Measurements from ENCODE around the gene CAMSAP1.
"Not testable (repeated sequence)": the region's sequence is repeated elsewhere in the genome, so short reads cannot be mapped to it uniquely, and the experiment has no call there.

Gene CAMSAP1

DNA sequence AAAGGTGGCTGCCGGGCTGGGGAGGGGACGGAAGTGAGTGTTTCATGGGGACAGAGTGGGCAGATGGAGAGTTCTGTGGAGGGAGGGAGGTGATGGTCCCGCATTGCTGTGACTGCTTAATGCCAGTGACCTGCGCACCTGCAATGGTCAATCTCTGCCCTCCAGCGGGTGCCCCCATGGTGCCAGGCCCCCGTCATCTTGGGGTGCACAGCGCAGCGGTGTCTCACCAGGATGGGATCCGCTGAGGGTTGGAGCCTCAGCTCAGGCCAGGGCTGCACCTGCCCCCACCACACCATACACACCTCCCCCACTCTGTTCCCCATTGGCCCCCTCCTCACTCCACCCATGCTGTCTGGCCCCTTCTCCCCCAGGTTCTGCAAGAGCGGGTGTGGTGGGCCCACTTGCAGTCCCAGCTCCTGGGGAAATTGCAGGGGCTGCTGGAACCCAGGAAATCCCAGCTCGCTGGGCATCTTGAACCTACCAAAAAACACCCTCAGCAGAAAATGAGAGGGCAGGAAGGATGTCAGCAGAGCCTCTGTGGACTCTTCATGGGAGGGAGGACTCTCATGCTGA is 12.1 kb upstream of the CAMSAP1 start:
- H3K9me3 ChIP-seq: peaks cover 26% of the 10 kb centered on the region
- in situ Hi-C loops (cut with MboI; ENCODE audit: low sequenced_read_pairs): no loop called here
- DNase-seq (ENCODE audit: low spot score in 2 of 2): no peak

DNA sequence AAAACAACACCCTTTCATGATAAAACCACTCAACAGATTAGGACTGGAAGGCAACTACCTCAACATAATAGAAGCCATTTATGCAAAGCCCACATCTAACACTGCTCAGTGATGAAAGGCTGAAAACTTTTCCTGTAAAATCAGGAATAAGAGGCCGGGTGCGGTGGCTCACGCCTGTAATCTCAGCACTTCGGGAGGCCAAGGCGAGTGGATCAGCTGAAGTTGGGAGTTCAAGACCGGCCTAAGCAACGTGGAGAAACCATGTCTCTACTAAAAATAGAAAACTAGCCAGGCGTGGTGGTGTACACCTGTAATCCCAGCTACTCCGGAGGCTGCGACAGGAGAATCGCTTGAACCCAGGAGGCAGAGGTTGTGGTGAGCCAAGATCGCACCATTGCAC is 8.9 kb upstream of the CAMSAP1 start:
- Histone ChIP-seq H3K36me3 (replicated peaks) (peaks cover 35% of the 10 kb centered on the region), H3K9me3 (peaks cover 26% of the 10 kb centered on the region)
- H3K27me3 ChIP-seq (ENCODE audit: low read depth); in situ Hi-C loops (cut with MboI; ENCODE audit: low sequenced_read_pairs); H3K4me3 ChIP-seq; DNase-seq (ENCODE audit: low spot score in 2 of 2); H3K4me1 ChIP-seq: not testable (repeated sequence)

More for the DNA sequence above, 12.1 kb upstream of the CAMSAP1 start:
- no peak overlapping the region for H3K4me3 ChIP-seq
- H3K4me1 ChIP-seq: no peaks in the 10 kb centered on the region
- peaks cover 18% of the 10 kb centered on the region for H3K36me3 ChIP-seq (replicated peaks)
- no peaks in the 10 kb centered on the region for H3K27me3 ChIP-seq (ENCODE audit: low read depth)

DNA sequence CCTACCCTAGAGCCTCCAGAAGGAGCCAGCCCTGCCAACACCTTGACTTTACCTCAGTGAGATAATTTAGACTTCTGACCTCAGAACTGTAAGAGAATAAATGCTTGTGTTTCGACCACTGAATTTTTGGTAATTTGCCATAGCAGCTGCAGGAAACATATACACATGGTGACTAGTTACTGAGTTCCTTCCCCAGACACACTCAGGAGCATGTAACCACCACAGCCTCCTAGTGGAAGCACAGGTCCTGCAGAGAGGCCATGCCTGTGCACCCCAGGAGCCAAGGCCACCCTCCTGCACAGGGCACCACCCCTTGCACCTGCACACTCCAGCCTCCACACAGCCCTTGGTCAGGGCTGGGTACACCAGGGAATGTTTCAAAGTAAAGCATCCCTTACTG is 7.6 kb upstream of the CAMSAP1 start:
- Histone ChIP-seq H3K4me3 (no peak overlapping the region), H3K4me1 (no peaks in the 10 kb centered on the region), H3K36me3 (replicated peaks) (peaks cover 47% of the 10 kb centered on the region), H3K9me3 (peaks cover 26% of the 10 kb centered on the region), H3K27me3 (ENCODE audit: low read depth) (no peaks in the 10 kb centered on the region)
- in situ Hi-C loops (cut with MboI; ENCODE audit: low sequenced_read_pairs): no loop called here
- DNase-seq (ENCODE audit: low spot score in 2 of 2): no peak

DNA sequence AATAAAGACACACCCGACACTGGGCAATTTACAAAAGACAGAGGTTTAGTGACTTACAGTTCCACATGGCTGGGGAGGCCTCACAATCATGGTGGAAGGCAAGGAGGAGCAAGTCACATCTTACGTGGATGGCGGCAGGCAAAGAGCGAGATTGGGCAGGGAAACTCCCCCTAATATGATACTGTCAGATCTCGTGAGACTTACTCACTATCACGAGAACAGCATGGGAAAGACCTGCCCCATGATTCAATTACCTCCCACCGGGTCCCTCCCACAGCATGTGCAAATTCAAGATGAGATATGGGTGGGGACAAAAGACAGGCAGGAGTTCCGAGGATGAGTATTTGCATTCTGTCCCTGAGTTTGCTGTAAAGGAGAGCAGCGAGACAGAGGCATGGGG is 3.9 kb upstream of the CAMSAP1 start:
- in situ Hi-C loops (cut with MboI; ENCODE audit: low sequenced_read_pairs); H3K4me3 ChIP-seq; DNase-seq (ENCODE audit: low spot score in 2 of 2); H3K27me3 ChIP-seq (ENCODE audit: low read depth): not testable (repeated sequence)
- peaks cover 15% of the 10 kb centered on the region for H3K4me1 ChIP-seq
- peaks cover 59% of the 10 kb centered on the region for H3K36me3 ChIP-seq (replicated peaks)
- peaks cover 17% of the 10 kb centered on the region for H3K9me3 ChIP-seq

GRCh38 chr9:135910757-135911156 is 3.4 kb upstream of the CAMSAP1 start:
- H3K36me3 ChIP-seq (replicated peaks): peaks cover 54% of the 10 kb centered on the region
- H3K4me1 ChIP-seq: peaks cover 16% of the 10 kb centered on the region
- H3K27me3 ChIP-seq (ENCODE audit: low read depth): no peaks in the 10 kb centered on the region
- in situ Hi-C loops (cut with MboI; ENCODE audit: low sequenced_read_pairs): no loop called here
- no peak for DNase-seq (ENCODE audit: low spot score in 2 of 2)
- peaks cover 14% of the 10 kb centered on the region; the same call in 1 of the 2 replicates for H3K9me3 ChIP-seq
- no peak overlapping the region for H3K4me3 ChIP-seq

DNA sequence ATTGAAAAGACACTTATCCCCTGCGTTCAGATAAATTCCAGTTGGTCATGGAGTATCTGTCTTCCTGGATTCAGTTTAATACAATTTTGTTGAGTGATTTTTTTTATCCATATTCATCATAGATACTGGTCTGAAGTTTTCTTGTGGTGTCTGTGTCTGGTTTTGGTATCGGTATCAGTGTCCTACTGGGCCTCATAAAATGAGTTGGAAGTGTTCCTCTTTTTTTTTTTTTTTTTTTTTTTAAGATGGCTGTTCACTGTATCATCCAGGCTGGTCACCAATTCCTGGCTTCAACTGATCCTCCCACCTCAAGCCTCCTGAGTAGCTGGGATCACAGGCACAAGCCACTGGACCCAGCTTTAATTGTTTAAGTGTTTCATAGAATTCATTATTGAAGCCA is 2.9 kb upstream of the CAMSAP1 start:
- H3K4me3 ChIP-seq: no peak overlapping the region
- H3K4me1 ChIP-seq: peaks cover 16% of the 10 kb centered on the region
- H3K27me3 ChIP-seq (ENCODE audit: low read depth): no peaks in the 10 kb centered on the region
- in situ Hi-C loops (cut with MboI; ENCODE audit: low sequenced_read_pairs): no loop called here
- H3K36me3 ChIP-seq (replicated peaks): peaks cover 48% of the 10 kb centered on the region
- H3K9me3 ChIP-seq: peaks cover 8% of the 10 kb centered on the region; the same call in 1 of the 2 replicates
- no peak for DNase-seq (ENCODE audit: low spot score in 2 of 2)

GRCh38 chr9:135909371-135909770 is 2.0 kb upstream of the CAMSAP1 start:
- Histone ChIP-seq H3K36me3 (replicated peaks) (peaks cover 40% of the 10 kb centered on the region), H3K4me3 (no peak overlapping the region), H3K27me3 (ENCODE audit: low read depth) (no peaks in the 10 kb centered on the region), H3K9me3 (peaks cover 7% of the 10 kb centered on the region; the same call in 1 of the 2 replicates), H3K4me1 (peaks cover 16% of the 10 kb centered on the region)
- in situ Hi-C loops (cut with MboI; ENCODE audit: low sequenced_read_pairs): no loop called here
- no peak for DNase-seq (ENCODE audit: low spot score in 2 of 2)

DNA sequence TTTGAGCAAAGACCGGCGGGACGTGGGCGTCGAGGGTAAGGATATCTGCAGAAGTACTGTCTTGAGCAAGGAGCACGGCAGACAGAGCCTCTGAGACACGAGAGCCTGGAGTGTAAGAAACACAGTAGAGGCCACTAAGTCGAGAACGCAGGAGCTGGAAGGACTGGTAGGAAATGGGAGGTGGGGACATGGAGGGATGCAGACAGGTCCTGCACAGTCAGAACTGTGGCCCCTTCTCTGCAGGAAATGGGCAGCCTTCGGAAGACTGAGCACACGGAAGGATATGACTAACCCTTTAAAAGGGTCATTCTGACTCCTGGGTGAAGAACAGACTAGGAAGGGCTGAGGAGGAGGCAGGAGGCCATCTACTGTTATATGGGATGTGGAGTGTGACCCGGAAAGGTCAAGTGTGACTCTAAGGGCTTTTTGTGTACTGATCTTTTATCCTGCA is 1.4 kb upstream of the CAMSAP1 start:
- H3K9me3 ChIP-seq: peaks cover 7% of the 10 kb centered on the region; the same call in 1 of the 2 replicates
- H3K4me3 ChIP-seq: peak overlapping the region; percentile 52
- no peak for DNase-seq (ENCODE audit: low spot score in 2 of 2)
- H3K4me1 ChIP-seq: peaks cover 16% of the 10 kb centered on the region
- H3K27me3 ChIP-seq (ENCODE audit: low read depth): no peaks in the 10 kb centered on the region
- peaks cover 35% of the 10 kb centered on the region for H3K36me3 ChIP-seq (replicated peaks)
- in situ Hi-C loops (cut with MboI; ENCODE audit: low sequenced_read_pairs): no loop called here

GRCh38 chr9:135908093-135908753 is 877 bp upstream of the CAMSAP1 start:
- no peak for DNase-seq (ENCODE audit: low spot score in 2 of 2)
- Histone ChIP-seq H3K4me1 (peaks cover 16% of the 10 kb centered on the region), H3K9me3 (peaks cover 7% of the 10 kb centered on the region; the same call in 1 of the 2 replicates), H3K36me3 (replicated peaks) (peaks cover 31% of the 10 kb centered on the region), H3K27me3 (ENCODE audit: low read depth) (no peaks in the 10 kb centered on the region), H3K4me3 (peak overlapping the region; percentile 52)
- in situ Hi-C loops (cut with MboI; ENCODE audit: low sequenced_read_pairs): no loop called here

DNA sequence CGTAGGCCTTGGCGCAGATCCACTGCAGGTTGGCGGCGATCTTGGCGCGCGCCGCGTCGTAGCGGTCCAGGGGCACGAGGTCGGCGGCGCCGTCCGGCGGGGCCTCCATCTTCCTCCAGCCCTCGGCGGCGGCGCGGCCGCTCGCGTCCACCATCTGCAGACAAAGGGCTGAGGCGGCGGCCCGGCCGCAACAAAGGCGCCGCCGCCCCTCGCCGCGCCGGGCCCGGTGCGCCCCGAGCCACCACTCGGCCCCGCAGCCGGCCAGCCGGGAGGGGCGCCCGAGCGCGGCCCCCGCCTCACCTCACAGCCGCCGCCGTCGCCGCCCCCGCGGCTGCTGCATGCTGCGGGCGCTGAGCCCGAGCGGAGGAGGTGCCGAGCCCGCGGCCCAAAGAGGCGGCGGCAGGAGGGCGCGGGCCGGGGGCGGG is 328 bp downstream of the CAMSAP1 start:
- peaks cover 7% of the 10 kb centered on the region; the same call in 1 of the 2 replicates for H3K9me3 ChIP-seq
- H3K4me3 ChIP-seq: peak overlapping the region; percentile 53; the same call in 1 of the 2 replicates
- in situ Hi-C loops (cut with MboI; ENCODE audit: low sequenced_read_pairs): no loop called here
- H3K27me3 ChIP-seq (ENCODE audit: low read depth): no peaks in the 10 kb centered on the region
- H3K4me1 ChIP-seq: peaks cover 16% of the 10 kb centered on the region
- peaks cover 31% of the 10 kb centered on the region for H3K36me3 ChIP-seq (replicated peaks)
- peak in 1 of 2 experiments; percentile 61 for DNase-seq (ENCODE audit: low spot score in 2 of 2)

GRCh38 chr9:135906291-135907005 is 898 bp downstream of the CAMSAP1 start:
- H3K9me3 ChIP-seq: peaks cover 7% of the 10 kb centered on the region; the same call in 1 of the 2 replicates
- H3K4me3 ChIP-seq: peak overlapping the region; percentile 53
- peaks cover 26% of the 10 kb centered on the region for H3K36me3 ChIP-seq (replicated peaks)
- H3K4me1 ChIP-seq: peaks cover 16% of the 10 kb centered on the region
- H3K27me3 ChIP-seq (ENCODE audit: low read depth): no peaks in the 10 kb centered on the region
- peak; percentile 24 to 35 for DNase-seq (ENCODE audit: low spot score in 2 of 2)
- in situ Hi-C loops (cut with MboI; ENCODE audit: low sequenced_read_pairs): no loop called here

DNA sequence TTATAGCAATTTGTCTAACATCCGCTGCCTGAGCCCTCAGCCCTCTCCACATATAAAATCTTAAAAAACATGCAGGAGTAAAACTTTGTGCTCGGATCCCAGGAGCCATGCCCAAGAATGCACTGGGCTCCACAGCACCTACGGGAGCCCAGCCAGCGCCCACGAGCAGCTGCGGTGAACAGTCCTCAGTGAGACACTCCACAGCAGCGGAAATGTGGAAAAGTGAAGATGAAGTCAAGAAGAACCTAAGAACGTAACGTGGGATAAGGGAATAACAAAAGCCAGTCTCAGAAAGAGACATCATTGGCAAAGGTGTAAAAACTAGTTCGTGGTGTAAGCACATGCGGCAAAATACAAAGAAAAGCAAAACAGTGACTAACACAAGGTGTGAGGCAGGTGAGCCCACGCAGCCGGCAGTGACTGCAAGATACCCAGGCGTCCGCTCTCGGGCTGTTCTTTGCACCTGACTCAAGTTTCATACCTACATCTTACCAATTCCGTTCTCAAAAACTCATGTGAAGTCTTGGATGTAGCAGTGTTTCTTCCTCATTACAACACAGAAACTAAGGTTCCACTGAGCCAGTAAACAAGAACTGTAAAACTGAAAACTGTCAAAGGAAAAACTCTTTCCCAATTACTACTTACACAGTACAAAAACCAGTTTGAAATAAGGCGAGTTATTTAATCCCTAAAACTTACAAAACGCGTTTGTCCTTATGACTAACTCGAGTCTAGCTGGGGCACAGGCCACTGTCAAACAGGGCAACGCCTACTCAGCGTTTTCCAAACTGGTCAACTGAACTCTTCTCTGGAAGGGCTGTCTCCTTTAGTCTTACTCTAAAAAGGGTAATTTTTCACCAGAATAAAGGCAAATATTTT is 1.7 kb downstream of the CAMSAP1 start:
- in situ Hi-C loops (cut with MboI; ENCODE audit: low sequenced_read_pairs): no loop called here
- Histone ChIP-seq H3K4me3 (peak overlapping the region; percentile 53), H3K27me3 (ENCODE audit: low read depth) (no peaks in the 10 kb centered on the region), H3K4me1 (peaks cover 16% of the 10 kb centered on the region), H3K36me3 (replicated peaks) (peaks cover 17% of the 10 kb centered on the region), H3K9me3 (peaks cover 7% of the 10 kb centered on the region; the same call in 1 of the 2 replicates)
- no peak for DNase-seq (ENCODE audit: low spot score in 2 of 2)

All from HAP-1 (cell line).